ENCODE results near the gene TMEM179B. TPM values are rescaled to one million over a fixed set of nuclear protein-coding genes. Genes with fewer than 3 reads are reported as not detected.

The TMEM179B gene
- total and polyA plus RNA-seq, 9 of the 15 experiments (the other 6 are each of a cell fraction or from before 2014, with no cell fraction given) = 27.7 to 105 (median 37.0) TPM

- TF ChIP-seq CREB3L1 (IDR thresholded peaks at IDR 0.05; ENCODE audit: borderline replicate concordance, low read depth) (0 out of 2 replicates have a peak, but pooled peaks have one; percentile 30), FIP1L1 (IDR thresholded peaks at IDR 0.05; ENCODE audit: low read depth, low read length, poor library complexity, severe bottlenecking) (peak; percentile 94), CHD2 (IDR thresholded peaks at IDR 0.05; ENCODE audit: low read depth, low read length) (peak; percentile 22; the same call in 1 of the 2 replicates), KLF1 (tag; IDR thresholded peaks at IDR 0.05) (peak; percentile 41; the same call in 1 of the 2 replicates), MTA3 (IDR thresholded peaks at IDR 0.05; ENCODE audit: borderline replicate concordance) (peak; percentile 100), ZNF507 (tag; conservative IDR thresholded peaks at IDR 0.05) (no peak), HDAC6 (IDR thresholded peaks at IDR 0.05; ENCODE audit: low read depth, low read length) (peak; percentile 94), ELF4 (CRISPR knock-in tag; IDR thresholded peaks at IDR 0.05) (0 out of 2 replicates have a peak, but pooled peaks have one; percentile 34), NR3C1 (CRISPR knock-in tag; IDR thresholded peaks at IDR 0.05) (no peak), KDM1A (IDR thresholded peaks at IDR 0.05) (no peak), MLX (CRISPR knock-in tag; conservative IDR thresholded peaks at IDR 0.05) (peak in 1 of 2 experiments; percentile 84; a peak in 1 of 4 replicates), C11orf30 (IDR thresholded peaks at IDR 0.05; ENCODE audit: low read depth) (peak; percentile 83), POLR2G (IDR thresholded peaks at IDR 0.05; ENCODE audit: low read depth, low read length) (peak; percentile 100), TRIM28 (IDR thresholded peaks at IDR 0.05) (no peak), NELFE (IDR thresholded peaks at IDR 0.05; ENCODE audit: insufficient read depth, insufficient read length) (peak; percentile 93), RBM14 (IDR thresholded peaks at IDR 0.05; ENCODE audit: borderline replicate concordance, insufficient read depth, low read depth, low read length) (0 out of 2 replicates have a peak, but pooled peaks have one; percentile 96), ZNF766 (CRISPR knock-in tag; conservative IDR thresholded peaks at IDR 0.05) (0 out of 2 replicates have a peak, but pooled peaks have one; percentile 26), SIRT6 (IDR thresholded peaks at IDR 0.05; ENCODE audit: low read depth, low read length) (no peak), BACH1 (tag; IDR thresholded peaks at IDR 0.05) (no peak; the same call in 1 of the 2 replicates), ZBTB1 (CRISPR knock-in tag; IDR thresholded peaks at IDR 0.05; ENCODE audit: borderline replicate concordance, low read depth) (peak; percentile 60; the same call in 1 of the 2 replicates), JUND (IDR thresholded peaks at IDR 0.05; ENCODE audit: borderline replicate concordance, low read depth, low read length) (peak; percentile 56), JUND (tag; IDR thresholded peaks at IDR 0.05; ENCODE audit: borderline replicate concordance, low read depth, low read length) (peak; percentile 26; the same call in 1 of the 3 replicates), PML (IDR thresholded peaks at IDR 0.05; ENCODE audit: low read length) (peak; percentile 96), EGR1 (conservative IDR thresholded peaks at IDR 0.05) (peak; percentile 77), HDAC8 (tag; IDR thresholded peaks at IDR 0.05) (no peak), CBFB (CRISPR knock-in tag; IDR thresholded peaks at IDR 0.05) (no peak), DLX4 (CRISPR knock-in tag; IDR thresholded peaks at IDR 0.05) (no peak)
Observed at GRCh38 chr11:62805076-62805892, 18.1 kb downstream of the TMEM179B start, which contains the start of gene NXF1 (continued).
